ENCODE results near the gene GPRC5B.

GPRC5B gene

DNA sequence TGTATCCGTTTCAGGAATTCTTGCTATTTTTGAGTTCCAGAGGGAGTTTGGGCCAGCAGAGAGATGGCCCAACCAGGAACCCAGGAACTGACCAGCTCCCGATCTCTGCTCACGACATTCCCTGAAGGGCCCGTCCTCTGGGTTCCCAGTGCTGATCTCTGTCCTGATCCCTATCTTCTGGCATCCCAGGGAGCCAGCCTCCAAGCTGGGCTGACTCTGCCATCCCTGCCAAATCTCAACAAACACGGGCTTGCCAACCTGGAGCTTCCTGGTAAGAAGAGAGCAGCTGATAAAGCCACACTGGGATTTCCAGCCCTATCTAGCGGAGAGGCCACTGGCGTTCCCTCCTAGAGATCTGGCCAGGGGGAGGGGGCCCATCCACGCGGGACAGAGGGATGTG lies 16.2 kb downstream of the GPRC5B start:
- no peak for DNase-seq

DNA sequence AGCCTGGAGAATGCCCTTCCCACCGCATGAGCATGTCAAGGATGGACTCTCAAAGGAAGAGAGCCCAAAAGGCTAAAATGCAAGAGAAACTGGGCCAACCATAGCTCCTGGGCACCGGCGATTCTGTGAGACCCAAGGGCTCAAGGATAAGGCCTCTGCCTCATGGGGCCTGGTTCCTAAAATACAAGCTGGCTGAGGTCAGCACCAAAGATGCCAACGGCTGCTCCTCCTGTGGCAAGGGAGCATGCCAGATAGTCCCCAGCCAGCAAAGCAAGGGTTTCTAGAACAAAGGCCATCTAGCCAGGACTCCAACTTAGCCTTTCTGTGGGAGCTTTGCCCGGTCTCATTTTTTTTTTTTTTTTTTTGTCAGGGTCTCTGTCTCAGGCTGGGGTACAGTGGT lies 20.1 kb downstream of the GPRC5B start:
- no peak for DNase-seq

DNA sequence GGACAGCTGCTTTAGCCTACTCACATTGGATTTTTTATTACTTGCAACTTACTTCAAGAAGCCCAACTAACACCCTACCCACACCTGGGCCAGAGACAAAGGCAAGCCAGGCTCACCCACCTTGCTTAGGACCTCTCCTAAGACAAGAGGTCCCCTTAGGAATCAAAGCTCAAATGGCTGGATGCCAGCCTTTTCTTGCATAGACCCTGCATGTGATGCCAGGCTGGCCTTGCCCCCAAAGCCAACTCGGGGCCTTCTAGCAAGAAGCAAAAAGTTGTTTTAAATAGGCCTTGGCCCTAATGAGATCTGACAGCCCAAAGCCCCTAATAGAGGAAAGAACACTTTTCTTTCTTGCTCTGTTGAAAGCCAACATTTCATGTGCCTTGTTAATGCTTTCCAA lies 20.7 kb downstream of the GPRC5B start:
- DNase-seq = no peak

DNA sequence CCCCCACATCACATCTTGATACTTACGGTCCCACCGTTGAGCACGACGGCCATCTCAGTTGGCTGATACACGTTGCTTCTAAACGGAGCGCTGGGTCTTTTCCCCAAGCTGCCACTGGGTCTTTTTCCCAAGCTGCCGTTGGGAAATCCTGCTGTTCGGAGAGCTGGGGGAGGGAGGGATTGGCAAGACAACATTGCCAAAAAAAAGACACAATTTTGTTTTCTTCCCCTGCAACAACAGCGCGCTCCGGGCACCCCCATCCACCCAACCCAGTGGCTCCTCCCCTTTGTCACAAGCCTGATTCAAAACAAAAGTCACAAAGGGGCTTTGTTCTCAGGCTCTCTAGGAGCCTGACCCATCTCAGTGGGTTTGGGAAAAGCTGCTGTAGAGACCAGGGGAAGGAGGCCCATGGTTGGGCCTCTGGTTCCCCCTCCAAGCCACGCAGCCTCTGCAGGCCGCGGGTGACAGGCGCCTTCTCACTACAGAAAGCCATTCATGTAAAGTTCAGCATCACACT lies 22.8 kb downstream of the GPRC5B start:
- no peak for DNase-seq

DNA sequence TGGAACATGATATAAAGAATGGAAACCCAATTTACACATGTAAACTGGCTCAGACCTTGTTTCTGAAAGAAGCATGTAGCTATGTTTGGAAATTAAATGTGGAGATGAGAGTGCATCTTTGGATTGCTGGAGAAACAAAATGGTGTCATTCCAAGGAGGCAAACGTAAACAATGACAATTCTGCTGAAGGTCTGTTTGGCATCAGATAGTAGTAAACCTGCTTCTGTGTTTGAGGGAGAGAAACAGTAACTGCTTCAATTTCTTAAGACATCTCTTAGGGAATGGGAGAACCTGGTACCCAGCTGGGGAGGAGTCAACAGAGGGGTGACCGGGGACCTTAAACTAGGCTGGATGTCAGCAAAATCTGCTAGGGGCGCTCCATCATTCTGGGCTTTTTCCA lies 23.5 kb downstream of the GPRC5B start:
- DNase-seq = no peak

DNA sequence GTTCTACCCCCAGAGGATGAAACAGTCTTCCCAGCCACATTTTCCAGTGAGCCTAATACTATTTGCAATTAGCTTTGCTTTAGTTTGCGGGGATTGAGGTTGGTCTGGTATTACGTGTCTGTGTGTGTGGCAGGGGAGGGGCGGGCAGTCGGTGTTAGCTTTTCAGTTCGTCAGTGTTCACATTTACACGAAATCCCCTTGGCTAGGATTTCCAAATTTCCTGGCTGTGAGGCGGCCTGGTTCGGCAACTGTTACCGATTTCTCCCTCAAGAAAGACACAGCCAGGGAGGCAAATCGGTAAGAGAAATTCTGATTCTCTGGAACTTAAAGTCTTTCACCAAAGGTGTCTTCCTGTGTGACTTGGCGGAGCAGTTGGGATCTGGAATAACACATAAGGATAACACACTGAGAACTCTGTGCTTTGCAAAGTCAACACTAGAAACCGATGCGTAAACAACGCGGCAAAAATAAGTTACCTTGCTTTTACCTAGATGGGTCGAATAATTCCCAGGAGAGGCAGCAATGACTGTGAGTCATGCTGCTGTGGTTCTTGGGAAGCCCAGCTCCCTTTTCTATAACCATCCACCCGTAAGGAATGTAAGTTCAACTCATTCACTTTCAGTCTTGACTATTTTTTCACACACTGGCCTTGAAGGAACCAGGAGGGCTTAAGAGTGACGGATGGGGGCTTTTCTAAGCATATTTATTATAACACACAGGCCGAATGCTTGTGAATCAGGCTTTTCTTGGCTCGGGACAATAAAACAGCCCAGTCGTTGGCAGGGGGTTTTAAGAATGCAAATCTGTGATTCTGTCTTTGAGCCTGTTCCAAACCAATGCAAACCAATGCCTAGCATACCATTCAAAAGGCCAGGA lies 24.2 kb downstream of the GPRC5B start:
- DNase-seq = no peak

DNA sequence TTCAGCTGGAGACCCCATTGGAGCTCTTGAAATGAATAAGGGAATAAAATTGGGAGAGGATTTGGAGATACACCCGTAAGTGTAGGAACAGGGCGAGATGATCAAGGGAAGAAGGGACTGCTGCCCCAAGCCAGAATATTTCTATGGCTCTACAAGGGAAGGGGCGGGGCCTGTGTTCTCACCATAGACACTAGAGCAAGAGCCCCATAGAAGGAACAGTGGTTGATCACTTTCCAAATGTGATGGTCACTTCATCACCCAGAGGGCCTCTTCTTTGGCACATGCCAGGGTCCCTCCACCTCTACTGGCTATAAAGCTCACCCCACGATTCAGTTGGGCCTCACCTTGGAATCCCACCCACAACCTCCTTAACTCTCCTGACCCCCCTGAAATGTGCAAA lies 25.0 kb downstream of the GPRC5B start:
- no peak for DNase-seq

DNA sequence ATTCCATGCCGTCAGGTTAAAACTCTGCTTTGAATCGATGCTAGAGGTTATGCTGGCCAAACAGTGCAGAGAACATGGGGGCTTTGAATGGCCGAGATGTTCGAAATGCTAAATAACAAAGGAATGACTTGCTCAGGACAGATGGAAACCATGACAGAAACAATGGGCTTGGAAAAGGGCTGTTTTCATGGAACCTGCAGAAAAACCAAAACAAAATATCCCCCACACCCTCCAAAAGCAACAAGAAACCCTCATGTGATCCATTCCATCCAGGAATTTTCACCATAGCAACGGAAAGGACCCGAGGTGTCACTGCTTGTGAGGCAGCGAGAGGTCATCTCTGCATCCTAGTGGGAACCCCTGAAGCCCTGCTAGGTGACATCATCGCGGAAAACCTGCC lies 25.5 kb downstream of the GPRC5B start:
- DNase-seq = no peak

DNA sequence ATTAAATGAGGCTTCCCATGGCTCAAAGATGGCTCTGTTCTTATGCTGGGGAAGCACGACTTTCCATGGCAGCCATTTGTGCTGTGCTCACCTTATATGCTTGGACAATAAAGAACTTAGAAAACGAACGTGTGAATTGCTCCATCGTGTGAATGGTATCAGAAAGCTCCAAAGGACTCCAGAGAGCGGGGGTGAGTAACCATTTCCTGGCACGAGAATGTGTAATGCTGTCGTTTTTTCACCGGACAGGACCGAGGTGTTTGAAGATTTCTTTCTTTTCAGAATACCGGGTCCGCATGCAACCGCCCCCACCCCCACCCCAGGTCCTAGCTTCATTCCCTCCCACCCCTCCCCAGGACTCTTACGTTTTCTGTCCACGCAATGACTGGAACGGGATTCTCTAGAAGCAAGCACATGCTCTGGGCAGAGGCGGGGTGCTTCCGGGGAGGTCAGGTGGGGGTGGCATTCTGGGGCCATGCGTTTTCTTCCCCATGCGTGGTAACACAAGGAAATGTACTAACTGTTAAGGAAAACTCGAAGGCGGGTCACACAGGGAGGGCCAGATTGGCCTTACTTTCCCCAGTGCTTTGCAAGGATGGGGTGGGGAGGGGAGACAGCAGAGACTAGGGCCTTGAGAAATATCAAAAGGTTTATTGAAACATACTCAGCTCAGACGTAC lies 26.2 kb downstream of the GPRC5B start:
- DNase-seq = no peak

DNA sequence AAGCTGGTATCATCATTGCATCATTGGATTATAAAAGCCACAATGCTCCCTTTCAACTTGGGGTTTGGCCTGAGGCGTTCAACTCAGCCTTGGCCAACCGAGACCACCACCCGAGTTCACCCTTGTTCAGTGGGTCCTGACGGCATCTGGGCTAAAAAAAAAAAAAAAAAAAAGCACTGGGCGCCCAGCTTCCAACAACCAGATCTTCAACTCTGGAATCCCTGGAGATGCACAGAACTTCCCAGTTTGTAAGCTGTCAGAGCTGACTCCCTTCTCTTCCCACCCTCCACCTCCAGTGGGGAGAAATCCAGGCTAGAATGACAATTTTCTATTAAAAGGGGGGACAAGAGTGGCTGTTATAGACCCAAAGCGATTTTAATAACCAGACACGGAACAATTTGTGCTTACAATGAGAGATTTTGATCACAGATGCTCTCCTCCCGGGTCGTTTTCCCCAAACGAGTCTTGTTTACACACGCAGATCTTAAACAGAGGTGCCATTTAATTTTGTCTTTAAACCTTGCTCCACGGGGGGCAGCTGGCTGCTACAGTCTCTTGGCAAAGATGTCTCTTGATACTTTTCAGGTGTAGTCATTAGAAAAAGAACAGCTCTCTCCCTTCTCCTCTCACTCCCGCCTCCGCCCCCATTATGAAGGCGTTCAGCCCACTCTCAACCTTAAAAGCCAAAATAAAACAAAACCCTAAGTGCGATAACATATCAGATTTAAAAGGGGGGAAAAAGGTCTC lies 26.9 kb downstream of the GPRC5B start:
- no peak for DNase-seq

DNA sequence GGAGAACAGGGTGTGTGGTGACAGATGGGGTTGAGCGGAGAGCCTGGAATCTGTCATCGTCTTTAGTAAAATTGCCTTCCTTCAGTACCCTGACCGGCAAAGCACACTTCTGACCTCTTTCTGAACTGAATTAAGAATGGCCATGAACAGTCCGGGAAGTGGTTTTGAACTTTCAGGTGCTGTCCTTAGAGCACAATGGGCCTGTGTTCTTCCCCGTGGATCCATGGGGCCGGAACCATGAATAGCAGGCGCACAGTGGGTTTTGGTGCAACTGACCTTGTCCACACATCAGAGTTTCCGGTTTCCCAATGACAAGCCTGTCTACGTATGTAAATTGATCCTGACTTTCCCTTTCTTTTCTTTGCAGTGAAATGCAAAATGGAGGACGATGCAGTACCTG lies 28.5 kb downstream of the GPRC5B start:
- DNase-seq = no peak

DNA sequence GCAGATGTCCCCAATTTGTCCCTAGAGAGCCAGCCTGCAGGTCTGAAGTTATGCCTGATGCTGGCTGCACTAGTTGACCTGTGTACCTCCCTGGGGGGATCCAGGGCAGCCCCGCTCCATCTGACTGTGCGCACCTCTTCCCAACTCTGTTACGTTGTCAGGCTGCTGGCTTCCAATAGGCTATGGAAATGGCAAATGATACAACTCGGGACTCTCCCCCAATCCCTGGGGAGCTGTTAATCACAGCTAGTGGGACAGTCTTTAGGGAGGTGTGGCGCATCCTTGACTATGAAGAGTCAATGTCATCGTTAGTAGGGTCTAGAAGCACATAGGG lies 30.1 kb downstream of the GPRC5B start:
- no peak for DNase-seq

DNA sequence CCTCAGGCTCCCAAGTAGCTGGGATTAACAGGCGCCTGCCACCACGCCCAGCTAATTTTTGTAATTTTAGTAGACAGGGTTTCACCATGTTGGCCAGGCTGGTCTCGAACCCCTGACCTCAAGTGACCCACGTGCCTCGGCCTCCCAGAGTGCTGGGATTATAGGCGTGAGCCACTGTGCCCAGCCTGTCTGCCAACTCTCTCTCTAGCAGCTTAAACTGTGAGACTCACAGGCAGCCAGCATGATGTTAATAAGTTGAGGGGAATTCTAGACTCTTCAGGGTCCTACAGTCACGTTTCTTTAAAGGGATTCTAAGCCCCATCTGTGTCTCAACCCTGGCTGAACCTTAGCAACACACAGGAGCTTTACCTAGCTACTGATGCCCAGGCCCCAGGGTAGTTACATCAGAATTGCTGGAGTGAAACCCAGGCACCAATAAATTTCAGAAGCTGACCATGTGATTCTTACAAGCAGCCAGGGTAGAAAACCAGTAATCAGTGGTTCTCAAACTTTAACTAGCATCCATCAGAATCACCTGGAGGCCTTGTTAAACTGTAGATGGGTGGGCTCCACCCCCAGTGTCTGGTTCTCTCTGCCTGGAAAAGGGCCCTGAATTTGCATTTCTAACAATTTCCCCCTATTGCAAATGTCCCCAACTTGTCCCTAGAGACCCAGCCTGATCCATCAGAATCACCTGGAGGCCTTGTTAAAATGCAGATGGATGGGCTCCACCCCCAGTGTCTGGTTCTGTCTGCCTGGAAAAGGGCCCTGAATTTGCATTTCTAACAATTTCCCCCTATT lies 30.7 kb downstream of the GPRC5B start:
- no peak for DNase-seq

DNA sequence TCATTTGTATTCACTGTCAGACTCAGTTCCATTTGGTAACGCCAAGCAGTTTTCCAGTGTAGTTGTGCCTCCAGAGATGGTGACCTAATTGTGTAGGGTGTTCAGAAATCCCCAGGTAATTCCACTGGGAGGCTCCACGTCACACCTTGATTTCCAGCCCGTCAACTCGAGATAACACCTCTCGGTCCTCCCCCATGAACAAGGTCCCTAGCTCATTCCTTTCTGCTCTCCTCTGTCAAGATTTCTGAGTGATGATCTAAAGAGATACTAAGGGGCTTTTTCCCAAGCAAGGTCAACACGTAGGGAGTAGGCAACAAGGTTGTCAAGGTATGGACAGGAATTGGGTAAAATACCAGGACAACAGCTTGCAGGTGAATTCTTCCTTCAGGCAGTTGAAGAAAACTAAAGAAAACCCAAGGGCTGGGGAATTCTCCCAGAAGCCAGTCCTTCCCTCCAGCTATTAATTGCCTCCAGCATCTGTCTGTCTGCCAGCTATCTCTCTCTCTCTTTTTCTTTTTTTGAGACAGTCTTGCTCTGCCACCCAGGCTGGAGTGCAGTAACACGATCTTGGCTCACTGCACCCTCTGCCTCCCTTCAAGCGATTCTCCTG lies 31.4 kb downstream of the GPRC5B start:
- no peak for DNase-seq

DNA sequence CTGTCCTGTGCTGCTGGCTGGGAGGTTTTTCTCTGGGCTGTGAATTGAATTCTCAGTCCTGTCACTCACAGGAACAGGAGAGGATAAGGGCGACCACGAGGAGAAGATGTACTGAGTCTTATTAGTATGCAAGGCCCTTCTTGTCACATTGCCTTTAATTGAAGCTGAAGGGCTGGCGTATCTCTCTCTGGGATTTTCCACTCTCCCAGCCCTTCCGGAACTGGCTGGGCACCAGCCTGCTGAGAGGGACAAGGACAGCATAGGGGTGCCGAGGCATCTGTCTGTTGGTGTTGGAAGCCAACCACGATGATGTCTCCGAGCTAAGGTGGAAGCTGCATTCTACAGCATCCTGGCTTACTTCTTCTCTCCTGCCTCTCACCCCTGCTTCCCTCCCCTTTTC lies 33.2 kb downstream of the GPRC5B start:
- no peak for DNase-seq

DNA sequence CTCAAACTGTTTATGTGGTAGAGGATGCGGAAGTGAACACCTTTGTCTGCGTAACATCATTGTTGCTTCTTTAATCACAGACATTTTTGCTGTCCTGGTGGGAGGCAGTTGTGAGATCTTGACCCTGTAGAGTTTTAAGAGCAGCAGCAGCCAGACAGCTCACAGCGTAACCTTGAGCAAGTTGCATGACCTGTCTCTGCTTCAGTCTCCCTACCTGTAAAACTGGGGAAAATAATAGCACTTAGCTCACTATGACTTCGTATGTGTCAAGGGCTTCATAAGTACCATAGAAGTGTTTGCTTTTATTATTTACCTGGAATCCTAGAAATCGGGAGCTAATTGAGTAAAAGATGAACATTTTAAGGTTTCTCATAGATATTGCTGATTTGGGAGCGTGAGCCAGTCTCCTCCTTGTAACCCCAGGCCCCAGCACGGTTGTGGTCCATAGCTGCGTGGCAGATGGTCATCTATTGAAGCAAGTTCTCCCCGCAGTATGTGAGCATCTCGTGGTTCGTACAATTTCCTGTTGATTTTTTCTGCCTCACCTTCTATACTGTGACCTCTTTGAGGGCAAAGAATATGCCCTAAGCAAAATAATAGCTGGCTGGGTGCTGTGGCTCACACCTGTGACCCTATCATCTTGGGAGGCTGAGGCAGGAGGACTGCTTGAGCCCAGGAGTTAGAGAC lies 34.4 kb downstream of the GPRC5B start:
- DNase-seq = no peak

DNA sequence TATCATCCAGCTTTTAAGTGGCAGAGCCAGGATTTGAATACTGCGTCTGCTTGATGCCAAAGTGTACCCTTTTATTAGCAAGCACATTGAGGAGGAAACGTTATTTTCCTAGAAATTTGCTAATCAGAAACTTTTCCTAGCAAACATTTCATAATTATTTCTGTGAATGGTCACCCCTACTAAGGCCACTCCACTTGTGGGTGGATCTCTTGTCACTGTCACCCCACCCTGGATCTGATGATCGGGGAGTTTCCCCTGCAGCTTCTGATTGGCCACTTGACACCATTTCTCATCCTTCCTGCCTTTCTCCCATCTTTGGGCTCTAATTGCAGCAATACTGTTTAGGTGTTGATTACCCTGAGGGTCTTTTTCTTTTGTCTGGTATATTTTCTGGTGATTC lies 35.9 kb downstream of the GPRC5B start:
- DNase-seq = no peak

DNA sequence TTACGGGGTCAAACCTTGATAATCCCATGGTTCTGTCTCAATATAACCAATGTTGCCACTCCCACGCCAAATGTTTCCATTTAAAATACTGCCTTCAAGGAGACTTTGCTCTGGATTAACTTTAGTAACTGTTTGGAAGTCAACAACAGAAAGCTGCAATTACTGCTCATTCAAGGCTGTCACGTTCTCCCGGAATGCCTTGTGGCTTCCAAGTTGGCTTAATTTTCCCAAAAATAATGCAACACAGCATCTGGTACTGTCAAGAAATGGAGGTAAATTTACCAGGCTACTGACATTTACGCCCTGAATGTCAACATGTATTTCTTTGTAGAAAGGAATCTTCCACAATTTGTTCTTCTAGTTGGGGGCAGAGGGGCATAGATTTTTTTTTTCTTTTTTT lies 38.2 kb downstream of the GPRC5B start:
- no peak for DNase-seq

DNA sequence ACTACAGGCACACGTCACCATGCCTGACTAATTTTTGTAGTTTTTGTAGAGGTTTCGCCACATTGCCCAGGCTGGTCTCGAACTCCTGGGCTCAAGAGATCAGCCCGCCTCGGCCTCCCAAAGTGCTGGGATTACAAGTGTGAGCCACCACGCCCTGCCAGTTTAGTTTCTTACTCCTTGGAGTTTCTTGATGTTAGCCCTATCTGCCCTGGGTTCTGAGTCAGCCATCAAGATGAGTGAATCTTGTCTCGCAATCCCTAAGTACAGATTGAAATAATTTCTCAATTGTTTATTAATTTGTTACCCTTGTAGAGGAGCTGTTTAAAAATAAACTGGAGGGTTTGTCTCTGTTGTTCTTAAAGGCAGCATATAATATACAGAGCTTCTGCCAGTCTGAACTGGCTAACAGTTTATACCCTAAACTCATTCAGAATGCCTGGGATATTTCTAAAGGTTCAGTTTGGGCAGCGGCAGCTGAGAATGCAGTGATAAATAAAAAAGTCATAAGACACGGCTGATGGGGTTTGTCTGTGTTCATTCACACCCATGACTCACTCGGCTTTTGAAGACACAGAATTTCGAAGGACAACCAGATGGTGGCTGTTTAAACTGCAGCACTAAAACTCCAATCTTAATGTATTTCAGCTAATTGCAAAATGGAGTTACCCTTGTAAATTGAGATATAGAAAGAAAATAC lies 39.6 kb downstream of the GPRC5B start:
- no peak for DNase-seq

DNA sequence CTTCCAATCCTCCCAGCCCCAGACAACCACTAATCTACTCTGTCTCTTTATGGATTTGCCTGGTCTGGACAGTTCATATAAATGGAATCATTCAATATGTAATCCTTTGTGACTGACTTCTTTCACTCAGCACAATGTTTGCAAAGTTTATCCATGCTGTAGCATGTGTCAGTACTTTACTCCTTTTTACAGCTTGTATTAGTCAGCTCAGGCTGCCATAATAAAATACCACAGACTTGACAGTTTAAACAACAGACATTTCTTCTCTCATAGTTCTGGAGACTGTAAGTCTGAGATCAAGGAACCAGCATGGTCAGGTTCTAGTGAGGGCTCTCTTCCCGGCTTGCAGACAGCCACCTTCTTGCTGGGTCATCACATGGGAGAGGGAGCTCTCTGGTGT lies 41.3 kb downstream of the GPRC5B start:
- DNase-seq = no peak

Data from SIG-M5 (cell line).